Prostate gland (tissue), 2 donors: Measurements from ENCODE around the gene FGD5. TPM values are rescaled to one million over a fixed set of nuclear protein-coding genes. Genes with fewer than 3 reads are reported as not detected.

Experiments used
- DNase-seq: peaks from one replicate; pipeline ENCODE4 v3.0.0-alpha.2; 2019; ENCODE audit warnings: low spot score
- H3K27ac ChIP-seq, 2 donors: fragments of 200-600 bp; sonication (generic); 2 replicates each; pipeline ENCODE4 v1.5.1; 2017 to 2019
- H3K27me3 ChIP-seq: fragments of 200-600 bp; sonication (generic); replicated peaks from 2 replicates; pipeline ENCODE4 v1.5.1; 2019; ENCODE audit not compliant: insufficient read depth
- H3K36me3 ChIP-seq, 2 donors: fragments of 200-600 bp; sonication (generic); 1 replicate in 1 of 2; 2 replicates in 1 of 2; pipeline versions ENCODE4 v1.5.1 to v1.8.1; 2017 to 2019
- H3K4me1 ChIP-seq: fragments of 200-600 bp; sonication (generic); replicated peaks from 2 replicates; pipeline ENCODE4 v1.5.1; 2019
- H3K4me3 ChIP-seq, 2 donors: fragments of 200-600 bp; sonication (generic); 2 replicates each; pipeline ENCODE4 v1.5.1; 2017 to 2019
- H3K9me3 ChIP-seq: fragments of 200-600 bp; sonication (generic); 2 replicates; pipeline ENCODE4 v1.5.1; 2017
- POLR2A ChIP-seq: fragments of 450-650 bp; IDR thresholded peaks from one replicate; pipeline ENCODE4 v1.6.1; 2016; ENCODE audit warnings: antibody characterized with exemption, mild to moderate bottlenecking
- POLR2AphosphoS5 ChIP-seq: sonication (generic); formaldehyde crosslinking; IDR thresholded peaks from one replicate; pipeline ENCODE4 v1.6.1; 2017; ENCODE audit warnings: antibody characterized with exemption
- WGBS: methylation state at CpG from one replicate; pipeline ENCODE4 v1.1.5; 2018; 5-methylcytosine and 5-hydroxymethylcytosine counted together
- intact Hi-C: fragments of 100-400 bp; cut with DNase I; formaldehyde crosslinking; loops from one replicate; pipeline ENCODE4 v1.14.2; 2022
- total RNA-seq, 2 donors: library from RNA; depleted of rRNA; stranded (reverse); fragments of >200 nt; gene quantifications; one replicate each; pipeline ENCODE4 v1.1.0, GENCODE V29; 2016
- TF ChIP-seq, protein P1 (sequence below), 4 experiments: fragments of 200-600 bp in 2 of 4; fragments of 450-650 bp in 2 of 4; sonication (generic) in 2 of 4; IDR thresholded peaks; 1 replicate in 3 of 4; 2 replicates in 1 of 4; pipeline ENCODE4 v1.5.1; 2016 to 2019; ENCODE audit warnings: antibody characterized with exemption in 4 of 4, mild to moderate bottlenecking in 2 of 4, moderate library complexity in 2 of 4

The FGD5 gene
- total RNA-seq, 2 donors from 2014 or later = 4.5 to 15.8 TPM

DNA sequence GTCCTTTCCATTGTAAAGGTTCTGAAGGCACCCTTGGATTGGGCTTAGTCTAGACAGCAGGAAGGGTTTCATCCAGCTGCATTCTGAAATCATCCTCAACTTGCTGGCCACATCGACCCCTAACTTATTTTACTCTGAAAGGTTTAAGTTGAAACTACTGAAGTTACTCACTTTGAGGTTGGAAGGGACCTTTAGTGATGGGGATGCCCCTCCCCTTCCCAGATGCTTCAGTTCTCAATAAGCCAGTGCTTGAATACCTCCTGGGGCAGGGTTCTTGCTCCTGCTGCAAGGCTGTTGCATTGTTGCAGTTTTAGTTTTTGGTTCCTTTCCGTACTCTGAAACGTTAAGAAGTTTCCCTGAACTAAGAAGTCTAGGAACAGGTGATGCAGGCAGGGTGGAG is 26.4 kb downstream of the FGD5 start:
- no peak for DNase-seq
- no peaks in the 10 kb centered on the region for H3K9me3 ChIP-seq
- no peaks in the 10 kb centered on the region for H3K36me3 ChIP-seq
- H3K4me1 ChIP-seq = no peaks in the 10 kb centered on the region
- H3K27me3 ChIP-seq = no peaks in the 10 kb centered on the region
- no peak overlapping the region for H3K4me3 ChIP-seq
- TF ChIP-seq POLR2AphosphoS5 = no peak
- no peak for TF ChIP-seq POLR2A
- TF ChIP-seq, protein P1, sequence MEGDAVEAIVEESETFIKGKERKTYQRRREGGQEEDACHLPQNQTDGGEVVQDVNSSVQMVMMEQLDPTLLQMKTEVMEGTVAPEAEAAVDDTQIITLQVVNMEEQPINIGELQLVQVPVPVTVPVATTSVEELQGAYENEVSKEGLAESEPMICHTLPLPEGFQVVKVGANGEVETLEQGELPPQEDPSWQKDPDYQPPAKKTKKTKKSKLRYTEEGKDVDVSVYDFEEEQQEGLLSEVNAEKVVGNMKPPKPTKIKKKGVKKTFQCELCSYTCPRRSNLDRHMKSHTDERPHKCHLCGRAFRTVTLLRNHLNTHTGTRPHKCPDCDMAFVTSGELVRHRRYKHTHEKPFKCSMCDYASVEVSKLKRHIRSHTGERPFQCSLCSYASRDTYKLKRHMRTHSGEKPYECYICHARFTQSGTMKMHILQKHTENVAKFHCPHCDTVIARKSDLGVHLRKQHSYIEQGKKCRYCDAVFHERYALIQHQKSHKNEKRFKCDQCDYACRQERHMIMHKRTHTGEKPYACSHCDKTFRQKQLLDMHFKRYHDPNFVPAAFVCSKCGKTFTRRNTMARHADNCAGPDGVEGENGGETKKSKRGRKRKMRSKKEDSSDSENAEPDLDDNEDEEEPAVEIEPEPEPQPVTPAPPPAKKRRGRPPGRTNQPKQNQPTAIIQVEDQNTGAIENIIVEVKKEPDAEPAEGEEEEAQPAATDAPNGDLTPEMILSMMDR (IDR thresholded peaks at IDR 0.05) = no peak
- H3K27ac ChIP-seq = no peak overlapping the region
- 57% methylated on average over 3 of the region's 3 CpGs for WGBS
- intact Hi-C loops = no loop called here

DNA sequence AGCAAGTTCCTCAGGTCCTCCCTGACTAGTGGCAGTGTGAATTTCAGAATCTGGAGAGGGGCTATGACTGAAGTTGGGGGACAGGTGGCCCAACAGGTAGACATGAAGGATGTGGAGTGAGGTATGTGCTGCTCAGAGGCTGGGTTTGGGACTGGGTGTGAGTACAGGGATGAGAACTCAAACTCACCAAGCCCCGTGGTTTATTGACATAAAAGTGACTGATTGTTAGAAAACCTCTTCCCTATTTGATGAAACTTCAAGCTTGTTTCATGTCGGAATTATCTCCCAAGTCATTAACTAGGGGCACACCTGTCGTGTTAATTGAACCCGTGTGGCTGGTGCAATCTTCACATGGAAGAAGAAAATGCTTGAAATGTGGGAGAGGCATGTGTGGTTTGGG is 27.1 kb downstream of the FGD5 start:
- DNase-seq = no peak
- no peaks in the 10 kb centered on the region for H3K9me3 ChIP-seq
- H3K27me3 ChIP-seq = no peaks in the 10 kb centered on the region
- no peaks in the 10 kb centered on the region for H3K36me3 ChIP-seq
- 26% methylated on average over 4 of the region's 4 CpGs for WGBS
- no peak for TF ChIP-seq POLR2A
- TF ChIP-seq, protein P1 (IDR thresholded peaks at IDR 0.05) = no peak
- TF ChIP-seq POLR2AphosphoS5 = no peak
- intact Hi-C loops = no loop called here
- H3K4me1 ChIP-seq = no peaks in the 10 kb centered on the region
- no peak overlapping the region for H3K4me3 ChIP-seq
- no peak overlapping the region for H3K27ac ChIP-seq

DNA sequence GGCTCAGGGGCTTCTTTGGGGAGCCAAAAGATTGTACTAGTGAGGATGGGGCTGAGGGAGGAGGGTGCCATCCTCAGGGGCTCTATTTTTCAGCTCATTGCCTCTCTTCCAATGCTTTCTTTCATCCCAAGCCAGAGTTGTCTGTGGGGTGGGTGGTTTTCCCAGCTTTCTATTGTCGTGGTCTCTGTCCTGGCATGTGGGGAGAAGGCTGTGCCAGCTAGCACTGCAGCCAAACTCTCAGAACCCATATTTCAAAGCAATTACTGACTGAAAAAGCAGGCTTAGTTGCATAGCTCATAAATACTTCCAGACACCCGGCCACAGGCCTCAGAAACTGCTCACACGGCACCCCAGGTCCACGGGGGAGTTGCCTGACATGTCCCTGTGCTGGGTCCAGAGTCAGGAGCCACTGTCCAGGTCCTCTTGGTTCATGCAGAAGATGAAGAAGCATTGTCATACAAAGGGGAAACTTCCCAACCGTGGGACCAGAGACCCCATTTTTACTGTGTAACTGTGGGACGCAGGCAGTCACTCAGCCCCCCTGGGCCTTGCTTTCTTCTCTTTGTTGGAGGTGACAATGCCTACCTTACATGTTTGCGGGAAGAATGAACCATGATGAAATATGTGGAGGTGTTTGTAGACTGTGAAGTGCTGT is 27.6 kb downstream of the FGD5 start:
- Histone ChIP-seq H3K9me3 (no peaks in the 10 kb centered on the region), H3K4me1 (no peaks in the 10 kb centered on the region), H3K4me3 (no peak overlapping the region), H3K36me3 (no peaks in the 10 kb centered on the region), H3K27me3 (no peaks in the 10 kb centered on the region), H3K27ac (no peak overlapping the region)
- peak; percentile 28 for DNase-seq
- TF ChIP-seq, protein P1 (IDR thresholded peaks at IDR 0.05) = no peak
- peak; percentile 6 for TF ChIP-seq POLR2AphosphoS5
- no peak for TF ChIP-seq POLR2A
- 22% methylated on average over 7 of the region's 7 CpGs for WGBS
- intact Hi-C loops = no loop called here

GRCh38 chr3:14847613-14848541 is 29.1 kb downstream of the FGD5 start:
- Histone ChIP-seq H3K27ac (no peak overlapping the region), H3K36me3 (no peaks in the 10 kb centered on the region), H3K4me1 (no peaks in the 10 kb centered on the region), H3K9me3 (no peaks in the 10 kb centered on the region), H3K4me3 (no peak overlapping the region), H3K27me3 (no peaks in the 10 kb centered on the region)
- TF ChIP-seq, protein P1 (IDR thresholded peaks at IDR 0.05) = no peak
- TF ChIP-seq POLR2AphosphoS5 (no peak), POLR2A (no peak)
- DNase-seq = no peak
- WGBS = 40% methylated on average over 15 of the region's 15 CpGs
- intact Hi-C loops = no loop called here
